Right renal pelvis (tissue), 4 donors: ENCODE data around the gene CLDN24. TPM values are rescaled to one million over a fixed set of nuclear protein-coding genes. Genes with fewer than 3 reads are reported as not detected.
"Not testable (repeated sequence)": the region's sequence is repeated elsewhere in the genome, so short reads cannot be mapped to it uniquely, and the experiment has no call there.

Source experiments
- DNase-seq, 4 donors: peaks; one replicate each; pipeline ENCODE4 v3.0.0-alpha.2; 2013; ENCODE audit warnings: low read depth in 4 of 4, low spot score in 3 of 4, missing footprints in 1 of 4
- polyA plus RNA-seq, 4 donors: library from polyadenylated mRNA; unstranded; fragments of 120-200 nt; gene quantifications; one replicate each; pipeline ENCODE4 v1.2.1, GENCODE V29; 2013; ENCODE audit not compliant: insufficient read length in 4 of 4

The CLDN24 gene
- polyA plus RNA-seq, 4 donors: 0.17 to 0.69 TPM; not detected in 2

GRCh38 chr4:183348136-183348535, 25.9 kb upstream of the CLDN24 start:
- DNase-seq: no peak

GRCh38 chr4:183347566-183347965, 25.3 kb upstream of the CLDN24 start:
- DNase-seq: no peak

- no peak for DNase-seq
These were observed 24.9 kb upstream of the CLDN24 start for GRCh38 chr4:183347146-183347545.

GRCh38 chr4:183345261-183345660, 23.0 kb upstream of the CLDN24 start:
- no peak for DNase-seq

- DNase-seq: no peak
These were observed 22.5 kb upstream of the CLDN24 start for GRCh38 chr4:183344523-183345255.

- DNase-seq: no peak
These were observed 21.5 kb upstream of the CLDN24 start for GRCh38 chr4:183343730-183344129.

GRCh38 chr4:183342541-183343533, 20.6 kb upstream of the CLDN24 start:
- no peak for DNase-seq

GRCh38 chr4:183337833-183338232, 15.6 kb upstream of the CLDN24 start:
- no peak for DNase-seq

GRCh38 chr4:183337349-183337748, 15.1 kb upstream of the CLDN24 start:
- DNase-seq: no peak

- no peak for DNase-seq
These were observed 13.2 kb upstream of the CLDN24 start for GRCh38 chr4:183335369-183335940.

GRCh38 chr4:183333983-183334382, 11.8 kb upstream of the CLDN24 start:
- DNase-seq: no peak

- DNase-seq: no peak
These were observed 11.0 kb upstream of the CLDN24 start for GRCh38 chr4:183333202-183333601.

- peak in 3 of 4 donors; percentile 24 to 43 (median 33) for DNase-seq
These were observed 10.2 kb upstream of the CLDN24 start for GRCh38 chr4:183332447-183332846.

- DNase-seq: no peak
These were observed 8.6 kb upstream of the CLDN24 start for GRCh38 chr4:183330841-183331240.

- DNase-seq: no peak
These were observed 7.9 kb upstream of the CLDN24 start for GRCh38 chr4:183329954-183330742.

GRCh38 chr4:183329244-183329643, 7.0 kb upstream of the CLDN24 start:
- no peak for DNase-seq

- DNase-seq: no peak
These were observed 6.6 kb upstream of the CLDN24 start for GRCh38 chr4:183328832-183329231.

GRCh38 chr4:183327827-183328226, 5.6 kb upstream of the CLDN24 start:
- no peak for DNase-seq

GRCh38 chr4:183326853-183327252, 4.6 kb upstream of the CLDN24 start:
- no peak for DNase-seq

- not testable (repeated sequence) for DNase-seq
These were observed 4.2 kb upstream of the CLDN24 start for GRCh38 chr4:183326387-183326786.
